ENCODE data around the gene ARHGEF7.

DNA sequence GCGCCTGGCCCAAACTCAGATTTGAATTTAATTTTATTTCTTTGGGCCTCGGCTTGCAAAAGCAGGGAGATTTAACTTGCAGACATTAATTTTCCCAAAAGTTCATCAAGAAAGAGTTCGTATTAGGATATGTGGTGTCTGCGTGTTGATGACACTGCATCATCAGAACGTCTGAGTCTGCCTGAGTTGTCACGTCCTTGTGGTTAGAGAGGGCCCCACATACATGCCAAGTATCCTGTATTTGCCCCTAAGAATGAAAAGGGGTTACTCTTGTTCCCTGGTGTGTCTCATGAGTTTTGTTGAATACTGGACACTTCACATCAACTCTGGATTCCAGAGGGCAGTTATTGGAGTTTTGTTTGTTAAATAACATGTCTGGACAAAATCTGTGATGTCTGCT lies 199.7 kb downstream of the ARHGEF7 start:
- TF ChIP-seq, protein P1, sequence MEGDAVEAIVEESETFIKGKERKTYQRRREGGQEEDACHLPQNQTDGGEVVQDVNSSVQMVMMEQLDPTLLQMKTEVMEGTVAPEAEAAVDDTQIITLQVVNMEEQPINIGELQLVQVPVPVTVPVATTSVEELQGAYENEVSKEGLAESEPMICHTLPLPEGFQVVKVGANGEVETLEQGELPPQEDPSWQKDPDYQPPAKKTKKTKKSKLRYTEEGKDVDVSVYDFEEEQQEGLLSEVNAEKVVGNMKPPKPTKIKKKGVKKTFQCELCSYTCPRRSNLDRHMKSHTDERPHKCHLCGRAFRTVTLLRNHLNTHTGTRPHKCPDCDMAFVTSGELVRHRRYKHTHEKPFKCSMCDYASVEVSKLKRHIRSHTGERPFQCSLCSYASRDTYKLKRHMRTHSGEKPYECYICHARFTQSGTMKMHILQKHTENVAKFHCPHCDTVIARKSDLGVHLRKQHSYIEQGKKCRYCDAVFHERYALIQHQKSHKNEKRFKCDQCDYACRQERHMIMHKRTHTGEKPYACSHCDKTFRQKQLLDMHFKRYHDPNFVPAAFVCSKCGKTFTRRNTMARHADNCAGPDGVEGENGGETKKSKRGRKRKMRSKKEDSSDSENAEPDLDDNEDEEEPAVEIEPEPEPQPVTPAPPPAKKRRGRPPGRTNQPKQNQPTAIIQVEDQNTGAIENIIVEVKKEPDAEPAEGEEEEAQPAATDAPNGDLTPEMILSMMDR (IDR thresholded peaks at IDR 0.05; ENCODE audit: low read depth, low read length), result no peak
- no peak for TF ChIP-seq EZH2phosphoT487 (IDR thresholded peaks at IDR 0.05; ENCODE audit: low read depth)

All from OCI-LY3 (cell line).